Measurements from ENCODE around the gene HOXD8. TPM values are rescaled to one million over a fixed set of nuclear protein-coding genes. Genes with fewer than 3 reads are reported as not detected.

Gene HOXD8
- total and polyA plus RNA-seq, 9 of the 15 experiments (the other 6 are each of a cell fraction or from before 2014, with no cell fraction given): 0.04 to 0.15 TPM; not detected in 7

DNA sequence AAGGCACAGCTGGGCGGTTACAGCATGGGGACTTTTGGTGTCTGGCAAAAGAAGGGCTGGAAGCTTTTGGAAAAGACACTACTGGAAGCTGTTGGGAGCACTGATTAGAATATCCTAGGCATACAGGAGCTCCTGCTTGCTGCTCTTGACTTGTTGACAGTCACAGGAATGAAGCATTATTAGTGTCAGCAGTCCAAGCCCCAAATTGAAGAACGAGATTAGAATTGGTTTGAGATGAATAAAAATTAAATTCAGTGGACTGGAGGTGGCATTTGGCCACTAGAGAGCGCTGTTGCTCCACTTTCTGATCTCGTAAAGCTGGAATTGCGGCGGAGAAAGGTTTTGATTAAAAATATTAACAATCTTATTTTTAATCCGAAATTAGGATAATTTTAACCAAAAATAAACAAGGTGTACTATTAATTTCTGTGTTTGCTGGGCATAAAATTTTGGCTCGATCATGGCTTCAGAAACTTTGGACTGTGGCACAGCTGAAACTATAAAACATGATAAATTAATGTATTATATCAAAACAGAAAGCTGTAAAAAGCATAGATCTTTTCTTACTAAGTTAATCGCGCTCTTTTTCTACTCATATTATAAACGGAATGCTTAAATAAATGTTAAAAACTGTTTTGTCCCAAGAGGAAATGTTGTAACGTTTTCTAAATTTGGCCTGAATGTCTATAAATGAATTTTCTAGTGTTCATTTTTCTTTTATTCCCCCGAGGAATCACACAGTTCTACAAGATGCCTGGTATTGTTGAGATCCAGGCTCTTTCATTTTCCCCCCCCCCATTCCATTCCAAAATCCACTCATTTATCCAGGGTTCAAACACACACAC is 2.4 kb upstream of the HOXD8 start (continued):
- TF ChIP-seq ZNF398 (CRISPR knock-in tag; IDR thresholded peaks at IDR 0.05) (no peak), ZBTB8A (IDR thresholded peaks at IDR 0.05; ENCODE audit: partially characterized antibody) (no peak), ZNF766 (CRISPR knock-in tag; conservative IDR thresholded peaks at IDR 0.05) (no peak), ZNF121 (CRISPR knock-in tag; conservative IDR thresholded peaks at IDR 0.05) (no peak), ESRRA (IDR thresholded peaks at IDR 0.05; ENCODE audit: borderline replicate concordance, low read depth) (no peak), RBBP5 (IDR thresholded peaks at IDR 0.05; ENCODE audit: borderline replicate concordance, insufficient read depth, low read length, poor library complexity, severe bottlenecking) (no peak), REST (IDR thresholded peaks at IDR 0.05; ENCODE audit: borderline replicate concordance) (peak; percentile 62; the same call in 1 of the 2 replicates), REST (CRISPR knock-in tag; IDR thresholded peaks at IDR 0.05; ENCODE audit: low read depth) (no peak), EGR1 (conservative IDR thresholded peaks at IDR 0.05) (no peak), RBM34 (IDR thresholded peaks at IDR 0.05; ENCODE audit: borderline replicate concordance, insufficient read depth, low read length) (no peak), PHF8 (IDR thresholded peaks at IDR 0.05; ENCODE audit: borderline replicate concordance, low read length) (no peak)
- TF ChIP-seq, protein P1, sequence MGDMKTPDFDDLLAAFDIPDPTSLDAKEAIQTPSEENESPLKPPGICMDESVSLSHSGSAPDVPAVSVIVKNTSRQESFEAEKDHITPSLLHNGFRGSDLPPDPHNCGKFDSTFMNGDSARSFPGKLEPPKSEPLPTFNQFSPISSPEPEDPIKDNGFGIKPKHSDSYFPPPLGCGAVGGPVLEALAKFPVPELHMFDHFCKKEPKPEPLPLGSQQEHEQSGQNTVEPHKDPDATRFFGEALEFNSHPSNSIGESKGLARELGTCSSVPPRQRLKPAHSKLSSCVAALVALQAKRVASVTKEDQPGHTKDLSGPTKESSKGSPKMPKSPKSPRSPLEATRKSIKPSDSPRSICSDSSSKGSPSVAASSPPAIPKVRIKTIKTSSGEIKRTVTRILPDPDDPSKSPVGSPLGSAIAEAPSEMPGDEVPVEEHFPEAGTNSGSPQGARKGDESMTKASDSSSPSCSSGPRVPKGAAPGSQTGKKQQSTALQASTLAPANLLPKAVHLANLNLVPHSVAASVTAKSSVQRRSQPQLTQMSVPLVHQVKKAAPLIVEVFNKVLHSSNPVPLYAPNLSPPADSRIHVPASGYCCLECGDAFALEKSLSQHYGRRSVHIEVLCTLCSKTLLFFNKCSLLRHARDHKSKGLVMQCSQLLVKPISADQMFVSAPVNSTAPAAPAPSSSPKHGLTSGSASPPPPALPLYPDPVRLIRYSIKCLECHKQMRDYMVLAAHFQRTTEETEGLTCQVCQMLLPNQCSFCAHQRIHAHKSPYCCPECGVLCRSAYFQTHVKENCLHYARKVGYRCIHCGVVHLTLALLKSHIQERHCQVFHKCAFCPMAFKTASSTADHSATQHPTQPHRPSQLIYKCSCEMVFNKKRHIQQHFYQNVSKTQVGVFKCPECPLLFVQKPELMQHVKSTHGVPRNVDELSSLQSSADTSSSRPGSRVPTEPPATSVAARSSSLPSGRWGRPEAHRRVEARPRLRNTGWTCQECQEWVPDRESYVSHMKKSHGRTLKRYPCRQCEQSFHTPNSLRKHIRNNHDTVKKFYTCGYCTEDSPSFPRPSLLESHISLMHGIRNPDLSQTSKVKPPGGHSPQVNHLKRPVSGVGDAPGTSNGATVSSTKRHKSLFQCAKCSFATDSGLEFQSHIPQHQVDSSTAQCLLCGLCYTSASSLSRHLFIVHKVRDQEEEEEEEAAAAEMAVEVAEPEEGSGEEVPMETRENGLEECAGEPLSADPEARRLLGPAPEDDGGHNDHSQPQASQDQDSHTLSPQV (IDR thresholded peaks at IDR 0.05): no peak

All from K562 (cell line).